BLaER1 treated with 17β-estradiol and CSF1 and Interleukin-3, amounts not matched to agents 10 nM and 100 nM (cell line): Measurements from ENCODE around the gene SERPINA3.

ENCODE experiments used
- H3K27ac ChIP-seq, 11 experiments: shearing (Covaris generic); formaldehyde crosslinking; 2 replicates each; pipeline ENCODE4 v1.8.1; 2022
- H3K27me3 ChIP-seq, 11 experiments: shearing (Covaris generic); formaldehyde crosslinking; 2 replicates each; pipeline ENCODE4 v1.8.1; 2022
- H3K36me3 ChIP-seq, 11 experiments: shearing (Covaris generic); formaldehyde crosslinking; 2 replicates each; pipeline ENCODE4 v1.8.1; 2022
- H3K4me1 ChIP-seq, 10 experiments: shearing (Covaris generic); formaldehyde crosslinking; 2 replicates each; pipeline ENCODE4 v1.8.1; 2022
- H3K4me2 ChIP-seq, 11 experiments: shearing (Covaris generic); formaldehyde crosslinking; 2 replicates each; pipeline ENCODE4 v1.8.1; 2022
- H3K4me3 ChIP-seq, 10 experiments: shearing (Covaris generic); formaldehyde crosslinking; 2 replicates each; pipeline ENCODE4 v1.8.1; 2022
- H3K9ac ChIP-seq, 11 experiments: shearing (Covaris generic); formaldehyde crosslinking; 2 replicates each; pipeline ENCODE4 v1.8.1; 2022
- H3K9me3 ChIP-seq, 11 experiments: shearing (Covaris generic); formaldehyde crosslinking; replicated peaks in 1 of 11; 2 replicates each; pipeline ENCODE4 v1.8.1; 2022
- H4K20me1 ChIP-seq, 11 experiments: shearing (Covaris generic); formaldehyde crosslinking; 2 replicates each; pipeline ENCODE4 v1.8.1; 2022
- Cebpa-rat ChIP-seq, 11 experiments: shearing (Covaris generic); IDR thresholded peaks; 2 replicates each; pipeline ENCODE4 v1.8.1; 2022

SERPINA3 gene

DNA sequence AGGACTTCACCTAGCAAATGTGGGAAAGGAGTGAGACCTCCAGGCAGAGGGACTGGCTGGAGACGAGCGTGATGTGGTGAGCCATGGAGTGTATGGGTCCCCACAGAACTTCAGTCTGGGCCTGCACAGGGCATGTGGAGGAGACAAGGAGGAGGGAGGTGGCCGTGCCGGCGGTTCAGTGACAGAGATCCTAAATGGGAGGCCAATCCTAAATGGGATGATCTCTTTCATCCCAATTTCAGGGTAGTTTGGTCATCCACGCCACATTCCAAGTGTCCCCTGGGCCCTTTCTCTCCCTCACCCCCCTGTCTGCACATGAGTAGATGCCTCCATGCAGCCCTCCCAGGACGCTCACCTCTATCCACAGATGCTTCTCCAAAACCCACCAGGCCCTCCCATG is 17.8 kb upstream of the SERPINA3 start:
- no peak overlapping the region for H3K9ac ChIP-seq
- H3K9me3 ChIP-seq = no peaks in the 10 kb centered on the region
- H3K27me3 ChIP-seq = no peaks in the 10 kb centered on the region
- H4K20me1 ChIP-seq = no peaks in the 10 kb centered on the region
- H3K4me3 ChIP-seq = no peak overlapping the region
- no peak overlapping the region for H3K4me2 ChIP-seq
- no peak overlapping the region for H3K27ac ChIP-seq
- TF ChIP-seq Cebpa-rat (IDR thresholded peaks at IDR 0.05) = no peak
- peaks cover 0 to 6% (median under 1%) of the 10 kb centered on the region in 10 experiments; a peak in 8 of 20 replicates for H3K4me1 ChIP-seq
- no peaks in the 10 kb centered on the region for H3K36me3 ChIP-seq

DNA sequence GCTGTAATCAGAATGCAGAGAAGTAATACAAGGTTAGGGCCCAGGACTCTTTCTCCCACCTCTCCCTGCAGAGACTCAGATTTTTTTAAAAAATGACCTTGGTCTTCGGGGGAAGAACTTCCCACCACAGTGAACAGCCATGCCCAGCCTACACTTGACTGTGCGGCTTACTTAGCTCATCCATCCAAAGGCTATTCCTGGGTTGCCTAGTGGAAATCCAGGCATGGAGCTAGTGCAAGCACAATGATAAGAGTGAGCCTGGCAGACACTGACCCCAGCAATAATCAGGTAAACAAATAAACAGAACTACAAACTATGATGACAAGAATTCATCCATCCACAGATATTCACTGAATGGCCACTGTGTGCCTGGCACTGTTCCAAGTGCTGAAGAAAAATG is 16.3 kb upstream of the SERPINA3 start:
- no peaks in the 10 kb centered on the region for H3K27me3 ChIP-seq
- peaks cover 0 to 20% (median 3%) of the 10 kb centered on the region in 10 experiments; a peak in 10 of 20 replicates for H3K4me1 ChIP-seq
- no peak overlapping the region for H3K4me2 ChIP-seq
- no peaks in the 10 kb centered on the region for H3K9me3 ChIP-seq
- no peaks in the 10 kb centered on the region for H4K20me1 ChIP-seq
- H3K9ac ChIP-seq = no peak overlapping the region
- TF ChIP-seq Cebpa-rat (IDR thresholded peaks at IDR 0.05) = no peak
- H3K4me3 ChIP-seq = no peak overlapping the region
- no peak overlapping the region for H3K27ac ChIP-seq
- H3K36me3 ChIP-seq = no peaks in the 10 kb centered on the region

DNA sequence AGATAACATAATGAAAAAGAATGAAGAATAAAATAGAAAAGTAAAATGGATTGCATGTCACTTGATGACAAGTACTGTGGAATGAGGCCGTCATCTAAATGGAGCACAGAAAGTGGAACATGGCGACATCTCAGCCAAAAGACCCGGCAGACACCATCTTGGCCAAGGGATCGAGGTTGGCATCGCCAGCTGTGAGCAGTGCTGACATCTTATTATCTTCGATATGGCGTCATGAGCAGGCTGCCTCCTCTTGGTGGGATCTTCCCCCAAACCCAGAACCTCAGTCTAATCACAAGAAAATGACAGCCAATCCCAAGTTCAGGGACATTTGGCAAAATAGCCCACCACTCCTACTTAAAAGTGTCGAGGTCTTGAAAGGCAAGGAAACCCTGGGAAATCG is 15.8 kb upstream of the SERPINA3 start:
- peaks cover 0 to 20% (median 3%) of the 10 kb centered on the region in 10 experiments; a peak in 10 of 20 replicates for H3K4me1 ChIP-seq
- H3K27ac ChIP-seq = no peak overlapping the region
- no peak for TF ChIP-seq Cebpa-rat (IDR thresholded peaks at IDR 0.05)
- H3K4me3 ChIP-seq = no peak overlapping the region
- H3K9me3 ChIP-seq = no peaks in the 10 kb centered on the region
- no peaks in the 10 kb centered on the region for H3K36me3 ChIP-seq
- no peak overlapping the region for H3K9ac ChIP-seq
- H3K4me2 ChIP-seq = no peak overlapping the region
- no peaks in the 10 kb centered on the region for H4K20me1 ChIP-seq
- H3K27me3 ChIP-seq = no peaks in the 10 kb centered on the region

DNA sequence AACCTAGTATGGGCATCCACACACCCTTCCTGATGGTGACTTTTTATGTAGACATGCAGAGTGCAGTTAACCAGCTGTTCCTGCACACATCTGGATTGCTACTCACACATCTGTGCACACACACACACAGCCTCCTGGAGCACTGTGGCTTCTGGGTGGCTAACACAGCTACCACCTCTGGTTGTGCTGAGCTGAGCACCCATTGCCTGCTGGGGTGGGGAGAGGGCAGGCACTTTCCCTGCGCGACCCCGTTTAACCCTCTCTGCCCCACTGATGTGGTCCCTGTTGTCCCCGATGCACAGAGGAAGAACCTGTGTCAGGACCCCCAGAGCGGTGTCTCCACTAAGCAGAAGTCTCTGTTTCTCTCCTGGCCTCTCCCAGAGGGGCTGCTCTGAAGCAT is 14.4 kb upstream of the SERPINA3 start:
- no peak overlapping the region for H3K4me2 ChIP-seq
- TF ChIP-seq Cebpa-rat (IDR thresholded peaks at IDR 0.05) = no peak

DNA sequence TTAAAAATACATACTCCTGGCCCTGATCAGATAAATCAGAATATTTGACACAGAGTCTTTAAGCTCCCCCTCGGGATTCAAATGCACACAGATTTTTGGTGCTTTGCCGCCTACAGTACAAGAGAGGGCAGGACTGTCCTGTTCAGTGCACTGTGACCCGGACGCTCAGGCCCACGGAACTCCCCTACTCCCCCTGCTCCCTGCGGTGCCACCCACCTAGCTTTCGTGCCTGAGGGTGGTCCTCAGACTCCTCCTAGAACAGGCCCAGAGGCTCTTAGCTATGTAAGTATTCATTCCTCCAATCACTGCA is 13.7 kb upstream of the SERPINA3 start:
- Histone ChIP-seq H3K27ac (no peak overlapping the region), H3K27me3 (no peaks in the 10 kb centered on the region), H3K4me2 (no peak overlapping the region), H3K36me3 (no peaks in the 10 kb centered on the region), H4K20me1 (no peaks in the 10 kb centered on the region), H3K4me1 (peaks cover 0 to 28% (median 6%) of the 10 kb centered on the region in 10 experiments; a peak in 10 of 20 replicates), H3K4me3 (no peak overlapping the region), H3K9ac (no peak overlapping the region), H3K9me3 (no peaks in the 10 kb centered on the region)
- TF ChIP-seq Cebpa-rat (IDR thresholded peaks at IDR 0.05) = no peak

More for the DNA sequence above, 14.4 kb upstream of the SERPINA3 start:
- Histone ChIP-seq H3K4me3 (no peak overlapping the region), H4K20me1 (no peaks in the 10 kb centered on the region), H3K9ac (no peak overlapping the region), H3K9me3 (no peaks in the 10 kb centered on the region), H3K4me1 (peaks cover 0 to 28% (median 6%) of the 10 kb centered on the region in 10 experiments; a peak in 10 of 20 replicates), H3K27ac (no peak overlapping the region), H3K36me3 (no peaks in the 10 kb centered on the region), H3K27me3 (no peaks in the 10 kb centered on the region)

DNA sequence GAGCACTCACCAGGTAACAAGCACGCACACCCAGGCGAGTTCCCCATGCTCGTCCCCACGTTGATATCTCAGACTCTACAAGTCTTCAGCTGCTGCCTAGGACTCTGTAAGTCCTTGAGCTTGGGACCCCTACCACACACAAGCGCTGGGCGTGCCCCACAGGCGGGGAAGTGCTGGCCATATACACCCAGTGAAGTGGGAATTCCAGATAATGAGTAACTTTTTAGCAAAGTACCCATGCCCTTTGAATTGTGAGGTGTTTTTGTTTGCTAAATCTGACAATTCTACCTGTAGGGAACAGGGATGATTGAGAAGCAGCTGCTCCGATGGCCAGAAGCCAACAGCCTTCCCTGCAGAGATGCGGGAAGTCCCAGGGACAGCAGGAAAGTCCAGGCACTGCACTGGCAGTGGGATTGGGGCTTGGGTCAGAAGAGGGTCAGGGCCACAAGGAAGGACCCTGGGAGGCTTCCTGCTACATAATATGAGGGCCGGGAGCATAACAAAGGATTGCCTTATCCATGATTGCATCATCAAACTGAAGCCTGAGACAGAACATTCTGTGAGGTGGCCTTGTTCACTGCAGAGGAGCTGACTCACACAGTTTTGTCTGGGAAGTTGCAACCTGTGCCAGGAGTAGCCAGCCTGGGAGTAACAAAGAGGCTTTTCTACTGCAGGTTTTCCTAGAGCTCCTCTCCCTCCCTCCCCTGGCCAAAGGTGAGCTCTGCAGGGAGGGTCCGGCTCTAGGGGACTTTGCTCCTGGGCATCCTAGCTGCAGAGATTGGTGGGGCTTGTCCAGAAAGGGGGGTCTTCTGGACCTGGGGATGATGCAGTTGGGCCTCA is 13.2 kb upstream of the SERPINA3 start:
- H3K9ac ChIP-seq = no peak overlapping the region
- no peaks in the 10 kb centered on the region for H3K9me3 ChIP-seq
- H4K20me1 ChIP-seq = no peaks in the 10 kb centered on the region
- H3K4me3 ChIP-seq = no peak overlapping the region
- no peak overlapping the region for H3K27ac ChIP-seq
- no peaks in the 10 kb centered on the region for H3K27me3 ChIP-seq
- no peaks in the 10 kb centered on the region for H3K36me3 ChIP-seq
- peak in 2 of 11 experiments; percentile 10 to 58; a peak in 1 of 22 replicates for TF ChIP-seq Cebpa-rat (IDR thresholded peaks at IDR 0.05)
- peak overlapping the region in 4 of 11 experiments; percentile 5 to 71 (median 59); a peak in 6 of 22 replicates for H3K4me2 ChIP-seq
- H3K4me1 ChIP-seq = peaks cover 0 to 28% (median 6%) of the 10 kb centered on the region in 10 experiments; a peak in 10 of 20 replicates

DNA sequence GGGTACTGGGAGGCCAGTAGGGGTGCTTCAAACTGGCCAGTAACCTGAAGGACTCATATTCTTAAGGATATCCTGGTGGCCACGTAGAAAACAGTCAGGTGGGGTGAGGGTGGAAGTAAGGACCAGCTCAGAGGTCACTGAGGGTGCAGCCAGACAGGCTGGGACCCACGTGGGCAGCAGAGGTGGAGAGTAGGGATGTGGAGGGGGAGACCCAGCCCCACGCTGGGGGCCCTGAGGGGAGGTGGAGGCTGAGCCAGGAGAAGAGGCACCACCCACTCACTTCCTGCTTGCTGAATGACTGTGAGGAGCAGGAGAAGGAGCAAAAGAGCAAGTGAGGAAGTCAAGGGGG is 12.6 kb upstream of the SERPINA3 start:
- Histone ChIP-seq H3K27ac (no peak overlapping the region), H3K4me1 (peaks cover 0 to 28% (median 6%) of the 10 kb centered on the region in 10 experiments; a peak in 10 of 20 replicates), H3K9me3 (no peaks in the 10 kb centered on the region), H3K4me2 (peak overlapping the region in 5 of 11 experiments; percentile 5 to 71 (median 57); a peak in 6 of 22 replicates), H4K20me1 (no peaks in the 10 kb centered on the region), H3K36me3 (no peaks in the 10 kb centered on the region), H3K4me3 (no peak overlapping the region), H3K9ac (no peak overlapping the region), H3K27me3 (no peaks in the 10 kb centered on the region)
- no peak for TF ChIP-seq Cebpa-rat (IDR thresholded peaks at IDR 0.05)

DNA sequence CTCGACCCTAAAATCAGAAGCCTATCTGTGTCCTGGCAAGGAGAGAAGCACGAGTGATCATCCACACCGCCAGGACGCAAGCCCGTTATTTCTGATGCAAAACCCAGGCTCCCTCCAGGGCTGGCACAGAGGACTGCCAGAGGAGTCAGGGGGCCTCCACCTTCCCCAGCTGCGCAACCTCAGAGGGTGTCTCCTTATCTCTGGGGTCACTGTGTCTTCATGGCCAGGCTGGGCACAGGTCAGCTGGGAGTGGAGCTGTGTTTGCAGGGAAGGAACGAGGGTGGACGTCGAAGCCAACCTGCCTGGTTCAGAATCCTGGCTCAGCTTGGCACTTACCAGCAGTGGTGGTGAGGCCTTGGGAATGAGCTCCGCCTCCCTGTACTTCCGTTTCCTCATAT is 12.0 kb upstream of the SERPINA3 start:
- no peaks in the 10 kb centered on the region for H3K9me3 ChIP-seq
- peak overlapping the region in 4 of 11 experiments; percentile 5 to 71 (median 59); a peak in 6 of 22 replicates for H3K4me2 ChIP-seq
- no peaks in the 10 kb centered on the region for H3K27me3 ChIP-seq
- H4K20me1 ChIP-seq = no peaks in the 10 kb centered on the region
- no peak overlapping the region for H3K9ac ChIP-seq
- H3K4me3 ChIP-seq = no peak overlapping the region
- TF ChIP-seq Cebpa-rat (IDR thresholded peaks at IDR 0.05) = no peak
- peaks cover 0 to 28% (median 6%) of the 10 kb centered on the region in 10 experiments; a peak in 10 of 20 replicates for H3K4me1 ChIP-seq
- H3K27ac ChIP-seq = no peak overlapping the region
- no peaks in the 10 kb centered on the region for H3K36me3 ChIP-seq

DNA sequence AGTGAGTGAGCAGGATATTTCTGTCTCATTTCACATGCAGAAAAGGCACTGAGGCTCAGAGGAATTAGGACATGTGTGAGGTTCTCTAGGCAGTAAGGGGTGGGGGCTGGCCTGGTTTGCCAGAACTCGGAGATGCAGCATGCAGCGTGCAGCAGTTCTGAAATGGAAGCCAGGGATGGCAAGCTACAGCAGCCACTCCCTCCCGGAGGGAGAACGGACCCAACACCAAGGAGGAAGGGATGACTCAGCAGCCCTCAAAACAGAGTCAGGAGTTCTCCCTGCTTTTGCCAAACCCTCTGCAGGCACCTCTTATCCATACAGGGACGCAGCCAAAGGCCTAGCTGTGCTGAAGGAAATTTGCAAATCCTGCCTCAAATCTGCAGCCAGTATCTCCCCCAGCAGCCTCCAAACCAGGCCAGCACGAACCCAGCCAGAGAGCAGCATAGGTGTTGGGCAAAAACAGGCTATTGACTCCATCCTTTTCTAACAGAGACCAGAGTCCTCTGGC is 10.3 kb upstream of the SERPINA3 start:
- peaks cover 0 to 28% (median 6%) of the 10 kb centered on the region in 10 experiments; a peak in 10 of 20 replicates for H3K4me1 ChIP-seq

More for the DNA sequence above, 10.3 kb upstream of the SERPINA3 start:
- H3K9me3 ChIP-seq = no peaks in the 10 kb centered on the region
- no peak overlapping the region for H3K27ac ChIP-seq
- no peak for TF ChIP-seq Cebpa-rat (IDR thresholded peaks at IDR 0.05)
- no peak overlapping the region for H3K9ac ChIP-seq
- H4K20me1 ChIP-seq = no peaks in the 10 kb centered on the region
- H3K27me3 ChIP-seq = no peaks in the 10 kb centered on the region
- no peaks in the 10 kb centered on the region for H3K36me3 ChIP-seq
- peak overlapping the region in 4 of 11 experiments; percentile 20 to 62 (median 39); a peak in 5 of 22 replicates for H3K4me2 ChIP-seq
- H3K4me3 ChIP-seq = no peak overlapping the region
